H9 (cell line): ENCODE data around the gene IGSF3. TPM values are rescaled to one million over a fixed set of nuclear protein-coding genes. Genes with fewer than 3 reads are reported as not detected.
A peak's percentile ranks its signal among the peaks of the same experiment; 100 is the strongest.

Source experiments
- DNase-seq: peaks from one replicate; pipeline ENCODE4 v3.0.0-alpha.2; 2017
- H2AFZ ChIP-seq: one replicate; pipeline ENCODE4 v1.6.1; 2013; ENCODE audit warnings: mild to moderate bottlenecking, low read length, control low read depth, moderate library complexity
- H2AK5ac ChIP-seq: 2 replicates; pipeline ENCODE4 v1.6.1; 2013; ENCODE audit warnings: low read length, control low read depth, mixed read lengths; ENCODE audit not compliant: insufficient read length
- H2BK120ac ChIP-seq: one replicate; pipeline ENCODE4 v1.6.1; 2013; ENCODE audit warnings: low read depth, mild to moderate bottlenecking, low read length, control low read depth, inconsistent platforms; ENCODE audit not compliant: poor library complexity, severe bottlenecking
- H2BK12ac ChIP-seq: 2 replicates; pipeline ENCODE4 v1.6.1; 2013; ENCODE audit warnings: low read length, control low read depth, mixed read lengths, low read depth; ENCODE audit not compliant: insufficient read length
- H2BK15ac ChIP-seq: 2 replicates; pipeline ENCODE4 v1.6.1; 2013; ENCODE audit warnings: low read depth, low read length, control low read depth
- H2BK20ac ChIP-seq: one replicate; pipeline ENCODE4 v1.6.1; 2013; ENCODE audit warnings: low read depth, mild to moderate bottlenecking, low read length, control low read depth, inconsistent platforms; ENCODE audit not compliant: poor library complexity, severe bottlenecking
- H2BK5ac ChIP-seq: 2 replicates; pipeline ENCODE4 v1.6.1; 2013; ENCODE audit warnings: low read length, control low read depth, mixed read lengths; ENCODE audit not compliant: insufficient read length
- H3K14ac ChIP-seq: 2 replicates; pipeline ENCODE4 v1.6.1; 2013; ENCODE audit warnings: low read length, control low read depth; ENCODE audit not compliant: insufficient read depth
- H3K18ac ChIP-seq: 2 replicates; pipeline ENCODE4 v1.6.1; 2013; ENCODE audit warnings: low read depth, mild to moderate bottlenecking, mixed read lengths, low read length, control low read depth; ENCODE audit not compliant: insufficient read length
- H3K23ac ChIP-seq: 2 replicates; pipeline ENCODE4 v1.6.1; 2013; ENCODE audit warnings: low read length, control low read depth, mixed read lengths, low read depth; ENCODE audit not compliant: insufficient read length
- H3K23me2 ChIP-seq: 2 replicates; pipeline ENCODE4 v1.6.1; 2013; ENCODE audit warnings: low read depth, mild to moderate bottlenecking, mixed read lengths, low read length, control low read depth; ENCODE audit not compliant: insufficient read length, poor library complexity, severe bottlenecking
- H3K27ac ChIP-seq: 2 replicates; pipeline ENCODE4 v1.5.1; 2013; ENCODE audit warnings: low read length, control low read depth, mixed read lengths, low read depth; ENCODE audit not compliant: insufficient read length
- H3K27me3 ChIP-seq: 2 replicates; pipeline ENCODE4 v1.6.1; 2013; ENCODE audit warnings: low read length, control low read depth, inconsistent platforms; ENCODE audit not compliant: insufficient read depth
- H3K4ac ChIP-seq: 2 replicates; pipeline ENCODE4 v1.6.1; 2013; ENCODE audit warnings: low read depth, mild to moderate bottlenecking, control low read depth, inconsistent platforms, low read length, moderate library complexity
- H3K4me1 ChIP-seq: 2 replicates; pipeline ENCODE4 v1.6.1; 2013; ENCODE audit warnings: low read length, control low read depth, inconsistent platforms; ENCODE audit not compliant: insufficient read depth
- H3K4me2 ChIP-seq: 2 replicates; pipeline ENCODE4 v1.6.1; 2013; ENCODE audit warnings: low read length, control low read depth, mixed read lengths; ENCODE audit not compliant: insufficient read length, insufficient read depth
- H3K56ac ChIP-seq: 2 replicates; pipeline ENCODE4 v1.6.1; 2013; ENCODE audit warnings: low read depth, mild to moderate bottlenecking, mixed read lengths, low read length, control low read depth; ENCODE audit not compliant: insufficient read length
- H3K79me1 ChIP-seq: 2 replicates; pipeline ENCODE4 v1.6.1; 2013; ENCODE audit warnings: low read depth, mild to moderate bottlenecking, moderate library complexity, low read length, control low read depth, inconsistent platforms; ENCODE audit not compliant: insufficient read depth, poor library complexity, severe bottlenecking
- H3K79me2 ChIP-seq: 2 replicates; pipeline ENCODE4 v1.6.1; 2013; ENCODE audit warnings: low read length, control low read depth, inconsistent platforms; ENCODE audit not compliant: insufficient read depth
- H3K9ac ChIP-seq: 2 replicates; pipeline ENCODE4 v1.6.1; 2013; ENCODE audit warnings: low read length, control low read depth, mixed read lengths; ENCODE audit not compliant: insufficient read length; ENCODE audit errors: extremely low read depth
- H3K9me3 ChIP-seq: one replicate; pipeline ENCODE4 v1.6.1; 2013; ENCODE audit warnings: low read depth, low read length, inconsistent platforms; ENCODE audit not compliant: control insufficient read depth
- H3T11ph ChIP-seq: one replicate; pipeline ENCODE4 v1.6.1; 2013; ENCODE audit warnings: mild to moderate bottlenecking, low read length, control low read depth, inconsistent platforms
- H4K20me1 ChIP-seq: one replicate; pipeline ENCODE4 v1.6.1; 2013; ENCODE audit not compliant: control insufficient read depth, insufficient read length, insufficient read depth
- H4K5ac ChIP-seq: 2 replicates; pipeline ENCODE4 v1.6.1; 2013; ENCODE audit warnings: low read depth, mild to moderate bottlenecking, mixed read lengths, low read length, control low read depth; ENCODE audit not compliant: insufficient read length
- H4K8ac ChIP-seq: replicated peaks from 2 replicates; pipeline ENCODE4 v1.6.1; 2013; ENCODE audit warnings: low read length, control low read depth, mixed read lengths, low read depth; ENCODE audit not compliant: insufficient read length
- H4K91ac ChIP-seq: 2 replicates; pipeline ENCODE4 v1.6.1; 2013; ENCODE audit warnings: low read depth, mild to moderate bottlenecking, moderate library complexity, mixed read lengths, low read length, control low read depth; ENCODE audit not compliant: insufficient read length
- H3K27ac Mint-ChIP-seq, 3 experiments: 2 replicates in 2 of 3; 3 replicates in 1 of 3; pipeline ENCODE4 v1.8.0; 2020 to 2021; ENCODE audit warnings: mixed read lengths in 3 of 3, mild to moderate bottlenecking in 1 of 3, moderate library complexity in 1 of 3
- H3K27me3 Mint-ChIP-seq: 2 replicates; pipeline ENCODE4 v1.8.0; 2021; ENCODE audit warnings: low read depth, mild to moderate bottlenecking, moderate library complexity, mixed read lengths
- H3K36me3 Mint-ChIP-seq, 3 experiments: 2 replicates in 2 of 3; 3 replicates in 1 of 3; pipeline ENCODE4 v1.8.0; 2020 to 2021; ENCODE audit warnings: low read depth in 3 of 3, mixed read lengths in 3 of 3; ENCODE audit not compliant: insufficient read depth in 1 of 3
- H3K4me1 Mint-ChIP-seq, 2 experiments: 2 replicates each; pipeline ENCODE4 v1.8.0; 2020; ENCODE audit warnings: mixed read lengths in 2 of 2
- H3K4me3 Mint-ChIP-seq, 2 experiments: 2 replicates in 1 of 2; 3 replicates in 1 of 2; pipeline ENCODE4 v1.8.0; 2020 to 2021; ENCODE audit warnings: mild to moderate bottlenecking in 2 of 2, mixed read lengths in 2 of 2, moderate library complexity in 1 of 2
- H3K9me3 Mint-ChIP-seq, 2 experiments: 2 replicates in 1 of 2; 3 replicates in 1 of 2; pipeline ENCODE4 v1.8.0; 2020; ENCODE audit warnings: mild to moderate bottlenecking in 2 of 2, mixed read lengths in 2 of 2, moderate library complexity in 1 of 2
- WGBS: extraction: QIAGEN DNeasy Blood & Tissue Kit; methylation state at CpG from one replicate; pipeline ENCODE4 v1.1.7; 2013; ENCODE audit warnings: missing lambda C conversion rate, low lambda C conversion rate, mixed read lengths; ENCODE audit not compliant: insufficient read length; ENCODE audit errors: extremely low coverage; 5-methylcytosine and 5-hydroxymethylcytosine counted together
- total RNA-seq: library from RNA; stranded (reverse); gene quantifications from 2 replicates; pipeline ENCODE4 v1.2.1, GENCODE V29; 2021
- TF ChIP-seq, protein P1 (sequence below): fragments of 200-600 bp; sonication (generic); conservative IDR thresholded peaks from 3 replicates; pipeline ENCODE4 v1.8.0; 2021; ENCODE audit warnings: antibody characterized with exemption, mild to moderate bottlenecking

Gene IGSF3
- total RNA-seq, 1 experiment from 2014 or later, result 19.1 TPM

DNA sequence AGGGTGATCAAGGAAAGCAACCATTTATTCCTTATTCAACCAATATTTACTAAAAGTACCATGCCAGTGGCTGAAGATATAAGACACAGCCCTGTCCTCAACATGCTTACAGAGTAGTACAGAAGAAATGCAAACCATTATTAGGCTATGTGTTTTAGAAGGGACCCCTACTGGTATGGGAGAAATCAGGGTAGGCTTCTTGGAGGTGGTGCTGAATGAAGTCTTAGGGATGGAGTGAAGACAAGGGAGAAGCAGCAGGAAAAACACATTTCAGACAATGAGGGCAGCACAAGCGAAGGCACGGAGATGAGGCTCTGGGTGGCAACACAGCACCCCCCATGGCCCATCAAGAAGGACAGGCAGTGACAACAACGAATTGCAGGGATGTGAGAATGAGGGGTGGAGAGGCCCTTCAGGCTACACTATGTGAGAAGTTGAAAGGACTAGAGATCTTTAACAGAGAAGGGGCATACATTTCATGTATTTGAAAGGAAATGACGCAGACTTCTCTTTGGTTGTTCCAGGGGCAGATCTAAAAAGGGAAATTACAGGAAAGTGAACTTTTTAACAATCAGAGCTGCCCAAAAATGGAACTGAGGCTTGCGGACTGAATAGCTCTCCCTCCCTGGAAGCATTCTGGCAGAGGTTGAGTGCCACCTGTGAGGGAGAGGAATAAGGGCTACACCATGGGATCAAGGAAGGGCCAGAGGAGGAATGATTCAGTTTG is 79.9 kb downstream of the IGSF3 start:
- H2BK15ac ChIP-seq, result no peak overlapping the region
- H3T11ph ChIP-seq, result no peak overlapping the region
- no peaks in the 10 kb centered on the region; the same call in 1 of the 2 replicates for H3K4me1 ChIP-seq
- no peak overlapping the region for H4K8ac ChIP-seq
- no peak overlapping the region for H3K9ac ChIP-seq
- no peak overlapping the region for H3K4ac ChIP-seq
- H3K23me2 ChIP-seq, result no peaks in the 10 kb centered on the region
- H3K27me3 ChIP-seq, result no peaks in the 10 kb centered on the region
- Mint-ChIP-seq H3K36me3 (peaks cover 11 to 25% (median 24%) of the 10 kb centered on the region in 3 experiments; a peak in 6 of 7 replicates), H3K4me3 (no peak overlapping the region), H3K27ac (peak overlapping the region in 1 of 3 experiments; percentile 53; a peak in 1 of 7 replicates), H3K27me3 (no peaks in the 10 kb centered on the region), H3K4me1 (peaks cover 27 to 32% of the 10 kb centered on the region in 2 experiments), H3K9me3 (no peaks in the 10 kb centered on the region)
- DNase-seq, result no peak
- H3K14ac ChIP-seq, result no peak overlapping the region
- H3K9me3 ChIP-seq, result no peaks in the 10 kb centered on the region
- TF ChIP-seq, protein P1, sequence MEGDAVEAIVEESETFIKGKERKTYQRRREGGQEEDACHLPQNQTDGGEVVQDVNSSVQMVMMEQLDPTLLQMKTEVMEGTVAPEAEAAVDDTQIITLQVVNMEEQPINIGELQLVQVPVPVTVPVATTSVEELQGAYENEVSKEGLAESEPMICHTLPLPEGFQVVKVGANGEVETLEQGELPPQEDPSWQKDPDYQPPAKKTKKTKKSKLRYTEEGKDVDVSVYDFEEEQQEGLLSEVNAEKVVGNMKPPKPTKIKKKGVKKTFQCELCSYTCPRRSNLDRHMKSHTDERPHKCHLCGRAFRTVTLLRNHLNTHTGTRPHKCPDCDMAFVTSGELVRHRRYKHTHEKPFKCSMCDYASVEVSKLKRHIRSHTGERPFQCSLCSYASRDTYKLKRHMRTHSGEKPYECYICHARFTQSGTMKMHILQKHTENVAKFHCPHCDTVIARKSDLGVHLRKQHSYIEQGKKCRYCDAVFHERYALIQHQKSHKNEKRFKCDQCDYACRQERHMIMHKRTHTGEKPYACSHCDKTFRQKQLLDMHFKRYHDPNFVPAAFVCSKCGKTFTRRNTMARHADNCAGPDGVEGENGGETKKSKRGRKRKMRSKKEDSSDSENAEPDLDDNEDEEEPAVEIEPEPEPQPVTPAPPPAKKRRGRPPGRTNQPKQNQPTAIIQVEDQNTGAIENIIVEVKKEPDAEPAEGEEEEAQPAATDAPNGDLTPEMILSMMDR, result no peak
- no peak overlapping the region for H3K56ac ChIP-seq
- no peak overlapping the region for H3K23ac ChIP-seq
- H2BK120ac ChIP-seq, result no peak overlapping the region
- H4K20me1 ChIP-seq, result no peaks in the 10 kb centered on the region
- no peaks in the 10 kb centered on the region for H3K79me1 ChIP-seq
- no peak overlapping the region for H4K5ac ChIP-seq
- no peak overlapping the region for H3K4me2 ChIP-seq
- H4K91ac ChIP-seq, result no peak overlapping the region
- no CpG with 5 or more reads among the region's 5 CpGs for WGBS
- H3K18ac ChIP-seq, result no peak overlapping the region
- H2BK20ac ChIP-seq, result no peak overlapping the region
- H3K27ac ChIP-seq, result no peak overlapping the region
- no peak overlapping the region for H2AK5ac ChIP-seq
- no peaks in the 10 kb centered on the region for H3K79me2 ChIP-seq
- no peak overlapping the region for H2AFZ ChIP-seq
- H2BK5ac ChIP-seq, result no peak overlapping the region
- H2BK12ac ChIP-seq, result no peak overlapping the region
